AG04450 (cell line): ENCODE measurements around the gene ERO1A. TPM values are rescaled to one million over a fixed set of nuclear protein-coding genes. Genes with fewer than 3 reads are reported as not detected.

Experiments
- CTCF ChIA-PET: fragments of 300-600, 350-600 bp; formaldehyde crosslinking; extraction: SDS; loops from one replicate; lab custom pipeline; 2022; ENCODE audit warnings: antibody characterized with exemption, inconsistent platforms; lab: Charles Lee
- POLR2A ChIA-PET: fragments of 350-600 bp; formaldehyde crosslinking; extraction: SDS; loops from one replicate; lab custom pipeline; 2021; ENCODE audit warnings: antibody characterized with exemption, inconsistent platforms; lab: Yijun Ruan, JAX
- DNase-seq: peaks from one replicate; pipeline ENCODE4 v3.0.0-alpha.2; 2011; ENCODE audit warnings: low read depth, low spot score
- H3K27ac ChIP-seq: one replicate; pipeline ENCODE4 v1.5.1; 2012; ENCODE audit warnings: low read depth, low read length, control low read depth
- H3K27me3 ChIP-seq: one replicate; pipeline ENCODE4 v1.6.0; 2012; ENCODE audit warnings: low read length; ENCODE audit not compliant: control insufficient read depth, insufficient read depth
- H3K4me3 ChIP-seq: 2 replicates; pipeline ENCODE4 v1.5.1; 2011; ENCODE audit warnings: mild to moderate bottlenecking, low read depth, low read length, control low read depth
- H3K9me3 ChIP-seq: 2 replicates; pipeline ENCODE4 v1.5.1; 2012; ENCODE audit warnings: low read length; ENCODE audit not compliant: control insufficient read depth, insufficient read depth
- polyA plus RNA-seq: library from polyadenylated mRNA; depleted of rRNA; stranded (reverse); fragments of >200 nt; gene quantifications from 2 replicates; pipeline ENCODE4 v1.2.3, GENCODE V29; 2011
- TF ChIP-seq, protein P1 (sequence below): IDR thresholded peaks from 2 replicates; pipeline ENCODE4 v1.5.1; 2011; ENCODE audit warnings: low read depth, low read length, control low read depth, inconsistent platforms

The ERO1A gene
- polyA plus RNA-seq, 1 experiment = 43.6 TPM

GRCh38 chr14:52724360-52724644 lies 28.9 kb upstream of the ERO1A start:
- ChIA-PET POLR2A (no interaction called here), CTCF (no interaction called here)
- Histone ChIP-seq H3K4me3 (no peak overlapping the region), H3K27me3 (no peaks in the 10 kb centered on the region), H3K27ac (no peak overlapping the region), H3K9me3 (no peaks in the 10 kb centered on the region)
- DNase-seq = no peak
- TF ChIP-seq, protein P1, sequence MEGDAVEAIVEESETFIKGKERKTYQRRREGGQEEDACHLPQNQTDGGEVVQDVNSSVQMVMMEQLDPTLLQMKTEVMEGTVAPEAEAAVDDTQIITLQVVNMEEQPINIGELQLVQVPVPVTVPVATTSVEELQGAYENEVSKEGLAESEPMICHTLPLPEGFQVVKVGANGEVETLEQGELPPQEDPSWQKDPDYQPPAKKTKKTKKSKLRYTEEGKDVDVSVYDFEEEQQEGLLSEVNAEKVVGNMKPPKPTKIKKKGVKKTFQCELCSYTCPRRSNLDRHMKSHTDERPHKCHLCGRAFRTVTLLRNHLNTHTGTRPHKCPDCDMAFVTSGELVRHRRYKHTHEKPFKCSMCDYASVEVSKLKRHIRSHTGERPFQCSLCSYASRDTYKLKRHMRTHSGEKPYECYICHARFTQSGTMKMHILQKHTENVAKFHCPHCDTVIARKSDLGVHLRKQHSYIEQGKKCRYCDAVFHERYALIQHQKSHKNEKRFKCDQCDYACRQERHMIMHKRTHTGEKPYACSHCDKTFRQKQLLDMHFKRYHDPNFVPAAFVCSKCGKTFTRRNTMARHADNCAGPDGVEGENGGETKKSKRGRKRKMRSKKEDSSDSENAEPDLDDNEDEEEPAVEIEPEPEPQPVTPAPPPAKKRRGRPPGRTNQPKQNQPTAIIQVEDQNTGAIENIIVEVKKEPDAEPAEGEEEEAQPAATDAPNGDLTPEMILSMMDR = no peak

GRCh38 chr14:52723514-52724359 lies 28.4 kb upstream of the ERO1A start:
- Histone ChIP-seq H3K4me3 (no peak overlapping the region), H3K27me3 (no peaks in the 10 kb centered on the region), H3K27ac (no peak overlapping the region), H3K9me3 (no peaks in the 10 kb centered on the region)
- CTCF ChIA-PET = interaction anchor here (0.9 to 1.9 kb wide), 3 partner anchors 12 to 572 kb away, joined by 3 to 6 read pairs (median 4); no protein-coding TSS in a partner anchor
- POLR2A ChIA-PET = no interaction called here
- TF ChIP-seq, protein P1 = no peak
- DNase-seq = no peak

DNA sequence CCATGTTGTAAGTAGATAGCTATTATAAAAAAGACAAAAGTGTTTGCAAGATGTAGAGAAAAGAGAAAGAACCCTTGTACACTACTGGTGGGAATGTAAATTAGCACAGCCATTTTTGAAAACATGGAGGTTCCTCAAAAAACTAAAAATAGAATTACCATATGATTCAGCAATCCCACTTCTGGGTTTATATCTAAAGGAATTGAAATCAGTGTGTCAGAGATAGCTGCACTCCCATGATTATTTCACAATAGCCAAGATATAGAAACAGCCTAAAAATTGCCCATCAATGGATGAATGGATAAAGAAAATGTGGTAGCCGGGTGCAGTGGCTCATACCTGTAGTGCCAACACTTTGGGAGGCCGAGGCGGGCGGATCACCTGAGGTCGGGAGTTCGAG lies 20.8 kb upstream of the ERO1A start:
- CTCF ChIA-PET = no interaction called here
- POLR2A ChIA-PET = no interaction called here
- TF ChIP-seq, protein P1 = no peak
- Histone ChIP-seq H3K4me3 (no peak overlapping the region), H3K27ac (no peak overlapping the region), H3K27me3 (no peaks in the 10 kb centered on the region), H3K9me3 (no peaks in the 10 kb centered on the region)
- no peak for DNase-seq

- DNase-seq = no peak
- POLR2A ChIA-PET = interaction anchor here (0.8 kb wide), 1 partner anchor 16 kb away, joined by 3 read pairs; the partner anchor contains the start of gene ERO1A
- TF ChIP-seq, protein P1 = no peak
- Histone ChIP-seq H3K27me3 (no peaks in the 10 kb centered on the region), H3K27ac (no peak overlapping the region), H3K4me3 (no peak overlapping the region), H3K9me3 (no peaks in the 10 kb centered on the region; the same call in 1 of the 2 replicates)
- CTCF ChIA-PET = interaction anchor here (1.7 kb wide), 1 partner anchor 11 kb away, joined by 4 read pairs; no protein-coding TSS in a partner anchor
These were observed 16.3 kb upstream of the ERO1A start for GRCh38 chr14:52711666-52712065.
